ENCODE results near the gene RPS15. TPM values are rescaled to one million over a fixed set of nuclear protein-coding genes. Genes with fewer than 3 reads are reported as not detected.

The RPS15 gene
- total RNA-seq, 1 donor from 2014 or later, result 3,906 TPM

- Histone ChIP-seq H3K27ac (no peak overlapping the region), H3K9me3 (no peaks in the 10 kb centered on the region), H3K36me3 (peaks cover 0 to 22% of the 10 kb centered on the region in 2 donors), H3K4me3 (no peak overlapping the region), H3K27me3 (no peaks in the 10 kb centered on the region), H3K4me1 (peaks cover 43% of the 10 kb centered on the region)
- DNase-seq (ENCODE audit: extremely low spot score in 2 of 2), result no peak
- intact Hi-C loops (cut with DNase I), result no loop called here
- TF ChIP-seq CTCF (IDR thresholded peaks at IDR 0.05) (no peak), POLR2AphosphoS5 (IDR thresholded peaks at IDR 0.05; ENCODE audit: insufficient read depth in 1 of 2, low read depth in 1 of 2) (no peak), POLR2A (IDR thresholded peaks at IDR 0.05) (no peak)
These were observed 42.8 kb upstream of the RPS15 start for GRCh38 chr19:1395194-1396018.

- Histone ChIP-seq H3K4me3 (no peak overlapping the region), H3K4me1 (peaks cover 51% of the 10 kb centered on the region), H3K36me3 (peaks cover 0 to 17% of the 10 kb centered on the region in 2 donors), H3K27me3 (no peaks in the 10 kb centered on the region), H3K9me3 (no peaks in the 10 kb centered on the region), H3K27ac (no peak overlapping the region)
- TF ChIP-seq POLR2AphosphoS5 (IDR thresholded peaks at IDR 0.05; ENCODE audit: insufficient read depth in 1 of 2, low read depth in 1 of 2), result no peak
- TF ChIP-seq CTCF (IDR thresholded peaks at IDR 0.05), result no peak
- TF ChIP-seq POLR2A (IDR thresholded peaks at IDR 0.05), result no peak
- intact Hi-C loops (cut with DNase I), result no loop called here
- no peak for DNase-seq (ENCODE audit: extremely low spot score in 2 of 2)
These were observed 42.0 kb upstream of the RPS15 start for GRCh38 chr19:1396019-1396767.

GRCh38 chr19:1396768-1397679, 41.2 kb upstream of the RPS15 start:
- H3K27me3 ChIP-seq, result no peaks in the 10 kb centered on the region
- H3K4me1 ChIP-seq, result peaks cover 57% of the 10 kb centered on the region
- no peak overlapping the region for H3K4me3 ChIP-seq
- TF ChIP-seq CTCF (IDR thresholded peaks at IDR 0.05), result no peak
- TF ChIP-seq POLR2A (IDR thresholded peaks at IDR 0.05), result no peak
- no peak for TF ChIP-seq POLR2AphosphoS5 (IDR thresholded peaks at IDR 0.05; ENCODE audit: insufficient read depth in 1 of 2, low read depth in 1 of 2)
- no peak overlapping the region for H3K27ac ChIP-seq
- H3K9me3 ChIP-seq, result no peaks in the 10 kb centered on the region
- no peak for DNase-seq (ENCODE audit: extremely low spot score in 2 of 2)
- intact Hi-C loops (cut with DNase I), result no loop called here
- H3K36me3 ChIP-seq, result peaks cover 0 to 9% of the 10 kb centered on the region in 2 donors

- peaks cover 0 to under 1% of the 10 kb centered on the region in 2 donors for H3K36me3 ChIP-seq
- no peaks in the 10 kb centered on the region for H3K27me3 ChIP-seq
- peaks cover 65% of the 10 kb centered on the region for H3K4me1 ChIP-seq
- intact Hi-C loops (cut with DNase I), result no loop called here
- no peak for DNase-seq (ENCODE audit: extremely low spot score in 2 of 2)
- H3K4me3 ChIP-seq, result no peak overlapping the region
- no peaks in the 10 kb centered on the region for H3K9me3 ChIP-seq
- no peak overlapping the region for H3K27ac ChIP-seq
- no peak for TF ChIP-seq CTCF (IDR thresholded peaks at IDR 0.05)
- TF ChIP-seq POLR2A (IDR thresholded peaks at IDR 0.05), result no peak
- TF ChIP-seq POLR2AphosphoS5 (IDR thresholded peaks at IDR 0.05; ENCODE audit: insufficient read depth in 1 of 2, low read depth in 1 of 2), result no peak
These were observed 40.4 kb upstream of the RPS15 start for GRCh38 chr19:1397838-1398237.
